OCI-LY3 (cell line): ENCODE results near the gene TANGO2.

ENCODE experiments used
- H2AFZ ChIP-seq: fragments of 200-600, 300-600 bp; shearing (Covaris generic); 2 replicates; pipeline ENCODE4 v1.6.0; 2014; ENCODE audit warnings: antibody characterized with exemption, low read depth, low read length
- H3K27ac ChIP-seq: fragments of 200-600, 300-600 bp; sonication (generic); 2 replicates; pipeline ENCODE4 v1.5.1; 2014; ENCODE audit warnings: mild to moderate bottlenecking, low read length, moderate library complexity, mixed read lengths
- H3K27me3 ChIP-seq: fragments of 200-600, 300-600 bp; sonication (generic); 2 replicates; pipeline ENCODE4 v1.6.1; 2014; ENCODE audit warnings: low read depth, low read length, mixed read lengths
- H3K36me3 ChIP-seq: fragments of 200-600, 300-600 bp; sonication (generic); replicated peaks from 2 replicates; pipeline ENCODE3; 2014; ENCODE audit warnings: low read depth, low read length, mixed read lengths
- H3K4me1 ChIP-seq: fragments of 300-600, 200-600 bp; sonication (generic); 2 replicates; pipeline ENCODE4 v1.6.1; 2014; ENCODE audit warnings: low read length, mixed read lengths
- H3K4me2 ChIP-seq: fragments of 200-600, 300-600 bp; sonication (generic); 2 replicates; pipeline ENCODE4 v1.6.1; 2014; ENCODE audit warnings: low read length, mixed read lengths
- H3K4me3 ChIP-seq: fragments of 300-600, 200-600 bp; sonication (generic); 2 replicates; pipeline ENCODE4 v1.5.1; 2014; ENCODE audit warnings: antibody characterized with exemption, mild to moderate bottlenecking, low read length, moderate library complexity
- H3K79me2 ChIP-seq: fragments of 300-600, 200-600 bp; shearing (Covaris generic); 2 replicates; pipeline ENCODE4 v1.6.1; 2014; ENCODE audit warnings: mild to moderate bottlenecking, low read length, mixed read lengths
- H3K9ac ChIP-seq: fragments of 300-600, 200-600 bp; shearing (Covaris generic); 2 replicates; pipeline ENCODE4 v1.6.0; 2014; ENCODE audit warnings: mild to moderate bottlenecking, low read length, moderate library complexity
- H3K9me3 ChIP-seq: fragments of 200-600, 300-600 bp; shearing (Covaris generic); 2 replicates; pipeline ENCODE4 v1.6.1; 2014; ENCODE audit warnings: low read length, mixed read lengths; ENCODE audit not compliant: insufficient read depth
- H4K20me1 ChIP-seq: fragments of 200-600, 300-600 bp; sonication (generic); 2 replicates; pipeline ENCODE4 v1.6.1; 2016; ENCODE audit warnings: low read length, mixed read lengths; ENCODE audit not compliant: insufficient read depth
- EZH2phosphoT487 ChIP-seq: fragments of 200-600 bp; shearing (Covaris generic); IDR thresholded peaks from 2 replicates; pipeline ENCODE4 v1.6.1; 2018; ENCODE audit warnings: antibody characterized with exemption, mixed run types, low read depth
- TF ChIP-seq, protein P1 (sequence below): fragments of 200-600, 300-600 bp; sonication (generic); IDR thresholded peaks from 2 replicates; pipeline ENCODE4 v1.5.1; 2014; ENCODE audit warnings: antibody characterized with exemption, low read length, low read depth

TANGO2 gene

DNA sequence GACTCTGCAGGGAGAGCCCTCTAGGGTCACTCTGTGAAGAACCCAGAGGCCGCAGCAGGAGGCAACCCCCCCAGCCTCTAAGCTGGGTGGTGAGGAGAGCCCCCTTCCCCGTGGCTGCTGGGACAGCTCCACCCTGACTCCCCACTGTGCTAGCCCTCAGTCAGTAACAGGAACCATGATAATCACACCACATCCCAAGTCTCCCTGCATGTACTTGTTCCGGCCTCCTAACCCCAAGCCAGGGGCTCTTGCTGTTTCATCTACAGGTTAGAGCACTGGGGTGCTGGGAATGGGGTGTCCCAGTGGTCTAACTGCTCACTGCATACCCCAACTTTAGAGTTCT, 31.2 kb upstream of the TANGO2 start:
- H3K36me3 ChIP-seq, result no peaks in the 10 kb centered on the region
- H3K9me3 ChIP-seq, result no peaks in the 10 kb centered on the region
- H3K27ac ChIP-seq, result no peak overlapping the region
- no peaks in the 10 kb centered on the region for H3K27me3 ChIP-seq
- no peak overlapping the region for H3K9ac ChIP-seq
- H3K4me3 ChIP-seq, result no peak overlapping the region
- no peaks in the 10 kb centered on the region for H4K20me1 ChIP-seq
- TF ChIP-seq EZH2phosphoT487, result no peak
- TF ChIP-seq, protein P1, sequence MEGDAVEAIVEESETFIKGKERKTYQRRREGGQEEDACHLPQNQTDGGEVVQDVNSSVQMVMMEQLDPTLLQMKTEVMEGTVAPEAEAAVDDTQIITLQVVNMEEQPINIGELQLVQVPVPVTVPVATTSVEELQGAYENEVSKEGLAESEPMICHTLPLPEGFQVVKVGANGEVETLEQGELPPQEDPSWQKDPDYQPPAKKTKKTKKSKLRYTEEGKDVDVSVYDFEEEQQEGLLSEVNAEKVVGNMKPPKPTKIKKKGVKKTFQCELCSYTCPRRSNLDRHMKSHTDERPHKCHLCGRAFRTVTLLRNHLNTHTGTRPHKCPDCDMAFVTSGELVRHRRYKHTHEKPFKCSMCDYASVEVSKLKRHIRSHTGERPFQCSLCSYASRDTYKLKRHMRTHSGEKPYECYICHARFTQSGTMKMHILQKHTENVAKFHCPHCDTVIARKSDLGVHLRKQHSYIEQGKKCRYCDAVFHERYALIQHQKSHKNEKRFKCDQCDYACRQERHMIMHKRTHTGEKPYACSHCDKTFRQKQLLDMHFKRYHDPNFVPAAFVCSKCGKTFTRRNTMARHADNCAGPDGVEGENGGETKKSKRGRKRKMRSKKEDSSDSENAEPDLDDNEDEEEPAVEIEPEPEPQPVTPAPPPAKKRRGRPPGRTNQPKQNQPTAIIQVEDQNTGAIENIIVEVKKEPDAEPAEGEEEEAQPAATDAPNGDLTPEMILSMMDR, result no peak
- no peak overlapping the region for H3K4me2 ChIP-seq
- no peaks in the 10 kb centered on the region for H3K79me2 ChIP-seq
- H3K4me1 ChIP-seq, result no peaks in the 10 kb centered on the region
- H2AFZ ChIP-seq, result no peak overlapping the region

GRCh38 chr22:19990188-19990587, 30.7 kb upstream of the TANGO2 start:
- no peaks in the 10 kb centered on the region for H3K4me1 ChIP-seq
- no peaks in the 10 kb centered on the region for H4K20me1 ChIP-seq
- no peak overlapping the region for H3K27ac ChIP-seq
- no peak overlapping the region for H3K9ac ChIP-seq
- no peak overlapping the region for H3K4me3 ChIP-seq
- no peak overlapping the region for H3K4me2 ChIP-seq
- H3K36me3 ChIP-seq, result no peaks in the 10 kb centered on the region
- H3K79me2 ChIP-seq, result no peaks in the 10 kb centered on the region
- no peaks in the 10 kb centered on the region for H3K9me3 ChIP-seq
- H3K27me3 ChIP-seq, result no peaks in the 10 kb centered on the region
- H2AFZ ChIP-seq, result no peak overlapping the region
- TF ChIP-seq EZH2phosphoT487, result no peak
- TF ChIP-seq, protein P1, result no peak

DNA sequence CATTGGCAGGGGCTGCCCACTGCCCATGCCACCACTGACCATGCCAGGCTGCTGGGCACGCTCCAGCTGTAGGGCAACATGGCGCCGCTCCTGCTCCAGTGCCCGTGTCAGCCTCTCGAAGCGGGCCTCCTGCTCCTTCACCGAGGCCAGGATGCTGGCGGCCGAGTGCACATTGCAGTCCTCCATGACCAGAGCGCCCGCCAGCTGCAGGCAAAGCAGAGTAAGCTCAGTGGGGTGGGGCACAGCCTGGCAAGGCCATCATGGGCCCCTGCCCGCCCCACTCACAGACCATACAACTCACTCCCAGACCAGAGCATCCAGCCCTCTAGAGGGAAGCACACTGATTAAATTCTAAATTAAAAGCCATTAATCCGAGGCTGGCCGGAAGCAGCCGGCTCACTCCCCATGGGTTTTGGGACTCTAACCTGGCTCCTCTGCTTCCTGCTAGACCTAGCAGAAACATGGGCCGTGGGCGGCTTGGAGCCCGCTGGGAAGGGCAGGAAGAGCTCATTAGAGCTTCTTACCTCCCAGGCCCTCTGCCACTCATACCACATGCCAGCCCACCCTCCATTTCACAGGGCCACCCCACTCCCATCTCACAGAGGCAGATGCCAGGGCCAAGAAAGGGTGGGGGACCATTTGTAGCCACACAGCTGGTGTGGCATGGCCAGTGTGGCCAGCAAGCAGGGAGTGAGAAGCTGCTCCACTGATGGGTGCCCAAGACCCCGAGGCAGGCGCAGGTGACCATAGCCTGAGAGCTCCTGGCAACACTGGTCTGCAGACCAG, 30.1 kb upstream of the TANGO2 start:
- TF ChIP-seq EZH2phosphoT487, result no peak
- TF ChIP-seq, protein P1, result no peak
- Histone ChIP-seq H3K9ac (no peak overlapping the region), H3K27ac (no peak overlapping the region), H3K9me3 (no peaks in the 10 kb centered on the region), H3K4me2 (no peak overlapping the region), H3K27me3 (no peaks in the 10 kb centered on the region), H3K79me2 (no peaks in the 10 kb centered on the region), H2AFZ (no peak overlapping the region), H3K4me1 (no peaks in the 10 kb centered on the region), H4K20me1 (no peaks in the 10 kb centered on the region), H3K36me3 (no peaks in the 10 kb centered on the region), H3K4me3 (no peak overlapping the region)

DNA sequence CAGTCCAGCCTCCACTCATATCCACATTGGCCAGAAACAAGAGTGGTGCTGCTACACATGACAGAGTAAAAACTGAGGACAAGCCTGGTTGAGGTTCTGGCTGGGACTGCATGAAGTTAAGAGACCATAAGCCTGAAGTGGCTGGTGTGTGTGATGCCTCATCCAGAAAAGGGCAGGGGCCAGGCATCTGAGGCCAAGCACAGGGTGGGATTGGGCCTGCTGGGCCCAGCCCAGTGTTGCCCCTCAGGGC, 29.6 kb upstream of the TANGO2 start:
- H3K9me3 ChIP-seq, result no peaks in the 10 kb centered on the region
- no peaks in the 10 kb centered on the region for H3K4me1 ChIP-seq
- no peak overlapping the region for H2AFZ ChIP-seq
- no peak overlapping the region for H3K4me3 ChIP-seq
- TF ChIP-seq EZH2phosphoT487, result no peak
- TF ChIP-seq, protein P1, result no peak
- H3K36me3 ChIP-seq, result no peaks in the 10 kb centered on the region
- H4K20me1 ChIP-seq, result no peaks in the 10 kb centered on the region
- no peak overlapping the region for H3K9ac ChIP-seq
- no peak overlapping the region for H3K4me2 ChIP-seq
- no peaks in the 10 kb centered on the region for H3K27me3 ChIP-seq
- H3K79me2 ChIP-seq, result no peaks in the 10 kb centered on the region
- no peak overlapping the region for H3K27ac ChIP-seq
